Fibroblast of lung (primary cell): ENCODE results near the gene LEUTX. TPM values are rescaled to one million over a fixed set of nuclear protein-coding genes. Genes with fewer than 3 reads are reported as not detected.
"Not testable (repeated sequence)": the region's sequence is repeated elsewhere in the genome, so short reads cannot be mapped to it uniquely, and the experiment has no call there.

ENCODE experiments used
- DNase-seq, 2 donors: peaks; one replicate each; pipeline versions ENCODE4 v3.0.0 to v3.0.0-alpha.2; 2010; ENCODE audit warnings: low read depth in 2 of 2
- H2AFZ ChIP-seq: 2 replicates; pipeline ENCODE4 v1.5.1; 2012; ENCODE audit warnings: low read length, control low read depth, inconsistent platforms
- H3K27ac ChIP-seq: 2 replicates; pipeline ENCODE4 v1.5.1; 2011; ENCODE audit warnings: low read length, control low read depth; ENCODE audit not compliant: insufficient read depth
- H3K27me3 ChIP-seq: 2 replicates; pipeline ENCODE4 v1.5.1; 2011; ENCODE audit warnings: mild to moderate bottlenecking, low read length; ENCODE audit not compliant: control insufficient read depth, insufficient read depth
- H3K36me3 ChIP-seq: 2 replicates; pipeline ENCODE4 v1.5.1; 2011; ENCODE audit warnings: low read length; ENCODE audit not compliant: control insufficient read depth, insufficient read depth
- H3K4me1 ChIP-seq: 2 replicates; pipeline ENCODE4 v1.5.1; 2011; ENCODE audit warnings: low read length; ENCODE audit not compliant: control insufficient read depth, insufficient read depth; ENCODE audit errors: extremely low read depth
- H3K4me2 ChIP-seq: 2 replicates; pipeline ENCODE4 v1.5.1; 2011; ENCODE audit warnings: low read length, control low read depth; ENCODE audit not compliant: insufficient read depth; ENCODE audit errors: extremely low read depth
- H3K4me3 ChIP-seq, 4 experiments: fragments of 200-600 bp in 1 of 4; sonication (generic) in 1 of 4; replicated peaks in 1 of 4; 2 replicates each; pipeline ENCODE4 v1.5.1; 2011 to 2016; ENCODE audit warnings: low read length in 4 of 4, low read depth in 3 of 4, mild to moderate bottlenecking in 3 of 4, control low read depth in 2 of 4, inconsistent platforms in 1 of 4, mixed read lengths in 1 of 4; ENCODE audit not compliant: insufficient read depth in 1 of 4; ENCODE audit errors: control extremely low read depth in 1 of 4
- H3K79me2 ChIP-seq: 2 replicates; pipeline ENCODE4 v1.5.1; 2012; ENCODE audit warnings: mild to moderate bottlenecking, low read length, inconsistent platforms; ENCODE audit not compliant: control insufficient read depth, insufficient read depth
- H3K9ac ChIP-seq: 2 replicates; pipeline ENCODE4 v1.5.1; 2011; ENCODE audit warnings: mild to moderate bottlenecking, low read length, control low read depth; ENCODE audit not compliant: insufficient read depth
- H3K9me3 ChIP-seq: 2 replicates; pipeline ENCODE4 v1.5.1; 2012; ENCODE audit warnings: low read depth, low read length; ENCODE audit not compliant: control insufficient read depth, insufficient read depth
- H4K20me1 ChIP-seq: 2 replicates; pipeline ENCODE4 v1.5.1; 2011; ENCODE audit warnings: low read length; ENCODE audit not compliant: control insufficient read depth, insufficient read depth; ENCODE audit errors: extremely low read depth
- EZH2 ChIP-seq: IDR thresholded peaks from 2 replicates; pipeline ENCODE4 v1.5.1; 2012; ENCODE audit warnings: low read length, control low read depth, mild to moderate bottlenecking; ENCODE audit errors: missing control alignments
- polyA plus RNA-seq, 2 donors: library from polyadenylated mRNA; depleted of rRNA in 1 of 2; stranded (reverse) in 1 of 2; unstranded in 1 of 2; fragments of >200 nt; gene quantifications; 2 replicates each; pipeline ENCODE4 v1.2.1, GENCODE V29; 2011 to 2012; ENCODE audit warnings: missing spikeins in 1 of 2
- total RNA-seq: library from RNA; depleted of rRNA; stranded (reverse); fragments of >200 nt; gene quantifications from 2 replicates; pipeline ENCODE4 v1.2.1, GENCODE V29; 2014
- TF ChIP-seq, protein P1 (sequence below), 2 donors: IDR thresholded peaks in 1 of 2; conservative IDR thresholded peaks in 1 of 2; 1 replicate in 1 of 2; 2 replicates in 1 of 2; pipeline ENCODE4 v1.5.1; 2011 to 2012; ENCODE audit warnings: low read length in 2 of 2, control low read depth in 1 of 2, inconsistent platforms in 1 of 2, low read depth in 1 of 2, mild to moderate bottlenecking in 1 of 2

LEUTX gene
- total and polyA plus RNA-seq, 2 donors (not counting 1 experiment from before 2014, with no cell fraction given): not detected

- Histone ChIP-seq H3K36me3 (no peaks in the 10 kb centered on the region), H3K9me3 (no peaks in the 10 kb centered on the region), H2AFZ (no peak overlapping the region), H3K27ac (no peak overlapping the region), H3K9ac (no peak overlapping the region), H4K20me1 (no peaks in the 10 kb centered on the region), H3K4me2 (no peak overlapping the region), H3K79me2 (no peaks in the 10 kb centered on the region), H3K27me3 (no peaks in the 10 kb centered on the region), H3K4me1 (no peaks in the 10 kb centered on the region), H3K4me3 (no peak overlapping the region)
- TF ChIP-seq EZH2: no peak
- TF ChIP-seq, protein P1, sequence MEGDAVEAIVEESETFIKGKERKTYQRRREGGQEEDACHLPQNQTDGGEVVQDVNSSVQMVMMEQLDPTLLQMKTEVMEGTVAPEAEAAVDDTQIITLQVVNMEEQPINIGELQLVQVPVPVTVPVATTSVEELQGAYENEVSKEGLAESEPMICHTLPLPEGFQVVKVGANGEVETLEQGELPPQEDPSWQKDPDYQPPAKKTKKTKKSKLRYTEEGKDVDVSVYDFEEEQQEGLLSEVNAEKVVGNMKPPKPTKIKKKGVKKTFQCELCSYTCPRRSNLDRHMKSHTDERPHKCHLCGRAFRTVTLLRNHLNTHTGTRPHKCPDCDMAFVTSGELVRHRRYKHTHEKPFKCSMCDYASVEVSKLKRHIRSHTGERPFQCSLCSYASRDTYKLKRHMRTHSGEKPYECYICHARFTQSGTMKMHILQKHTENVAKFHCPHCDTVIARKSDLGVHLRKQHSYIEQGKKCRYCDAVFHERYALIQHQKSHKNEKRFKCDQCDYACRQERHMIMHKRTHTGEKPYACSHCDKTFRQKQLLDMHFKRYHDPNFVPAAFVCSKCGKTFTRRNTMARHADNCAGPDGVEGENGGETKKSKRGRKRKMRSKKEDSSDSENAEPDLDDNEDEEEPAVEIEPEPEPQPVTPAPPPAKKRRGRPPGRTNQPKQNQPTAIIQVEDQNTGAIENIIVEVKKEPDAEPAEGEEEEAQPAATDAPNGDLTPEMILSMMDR (conservative IDR thresholded peaks at IDR 0.05 in 1 of 2, IDR thresholded peaks at IDR 0.05 in 1 of 2; ENCODE audit: low read depth in 1 of 2, low read length in 2 of 2): no peak
- DNase-seq: no peak
These were observed 24.1 kb upstream of the LEUTX start for GRCh38 chr19:39754544-39754943.

- H3K4me1 ChIP-seq: no peaks in the 10 kb centered on the region
These were observed 23.7 kb upstream of the LEUTX start for GRCh38 chr19:39754971-39755370.

GRCh38 chr19:39759457-39760184, 19.0 kb upstream of the LEUTX start:
- Histone ChIP-seq H3K4me1 (no peaks in the 10 kb centered on the region), H3K9me3 (no peaks in the 10 kb centered on the region), H4K20me1 (no peaks in the 10 kb centered on the region), H3K36me3 (no peaks in the 10 kb centered on the region), H2AFZ (no peak overlapping the region), H3K4me3 (no peak overlapping the region), H3K27me3 (no peaks in the 10 kb centered on the region), H3K79me2 (no peaks in the 10 kb centered on the region), H3K27ac (no peak overlapping the region), H3K9ac (no peak overlapping the region), H3K4me2 (no peak overlapping the region)
- DNase-seq: no peak
- no peak for TF ChIP-seq EZH2
- TF ChIP-seq, protein P1 (conservative IDR thresholded peaks at IDR 0.05 in 1 of 2, IDR thresholded peaks at IDR 0.05 in 1 of 2; ENCODE audit: low read depth in 1 of 2, low read length in 2 of 2): no peak

More at GRCh38 chr19:39754971-39755370, 23.7 kb upstream of the LEUTX start:
- no peaks in the 10 kb centered on the region for H3K9me3 ChIP-seq
- H3K79me2 ChIP-seq: no peaks in the 10 kb centered on the region
- no peak for DNase-seq
- H3K27ac ChIP-seq: no peak overlapping the region
- no peak for TF ChIP-seq EZH2
- TF ChIP-seq, protein P1 (conservative IDR thresholded peaks at IDR 0.05 in 1 of 2, IDR thresholded peaks at IDR 0.05 in 1 of 2; ENCODE audit: low read depth in 1 of 2, low read length in 2 of 2): no peak
- H3K9ac ChIP-seq: no peak overlapping the region
- no peak overlapping the region for H2AFZ ChIP-seq
- H4K20me1 ChIP-seq: no peaks in the 10 kb centered on the region
- no peaks in the 10 kb centered on the region for H3K27me3 ChIP-seq
- H3K4me3 ChIP-seq: no peak overlapping the region
- H3K36me3 ChIP-seq: no peaks in the 10 kb centered on the region
- H3K4me2 ChIP-seq: no peak overlapping the region

- H2AFZ ChIP-seq, H3K9me3 ChIP-seq, H3K27ac ChIP-seq, H4K20me1 ChIP-seq, H3K79me2 ChIP-seq, H3K4me1 ChIP-seq, DNase-seq, H3K27me3 ChIP-seq, H3K4me2 ChIP-seq, H3K9ac ChIP-seq, H3K4me3 ChIP-seq, H3K36me3 ChIP-seq: not testable (repeated sequence)
These were observed 16.8 kb upstream of the LEUTX start for GRCh38 chr19:39761851-39762250.
